GM19193 (cell line): ENCODE data around the gene JMJD7.

Experiments
- POLR2A ChIP-seq: IDR thresholded peaks from 4 replicates; pipeline ENCODE4 v1.6.1; 2011; ENCODE audit not compliant: insufficient read depth, insufficient read length; ENCODE audit errors: extremely low read depth

JMJD7 gene

GRCh38 chr15:41825572-41826535 lies 2.0 kb upstream of the JMJD7 start:
- no peak for TF ChIP-seq POLR2A

DNA sequence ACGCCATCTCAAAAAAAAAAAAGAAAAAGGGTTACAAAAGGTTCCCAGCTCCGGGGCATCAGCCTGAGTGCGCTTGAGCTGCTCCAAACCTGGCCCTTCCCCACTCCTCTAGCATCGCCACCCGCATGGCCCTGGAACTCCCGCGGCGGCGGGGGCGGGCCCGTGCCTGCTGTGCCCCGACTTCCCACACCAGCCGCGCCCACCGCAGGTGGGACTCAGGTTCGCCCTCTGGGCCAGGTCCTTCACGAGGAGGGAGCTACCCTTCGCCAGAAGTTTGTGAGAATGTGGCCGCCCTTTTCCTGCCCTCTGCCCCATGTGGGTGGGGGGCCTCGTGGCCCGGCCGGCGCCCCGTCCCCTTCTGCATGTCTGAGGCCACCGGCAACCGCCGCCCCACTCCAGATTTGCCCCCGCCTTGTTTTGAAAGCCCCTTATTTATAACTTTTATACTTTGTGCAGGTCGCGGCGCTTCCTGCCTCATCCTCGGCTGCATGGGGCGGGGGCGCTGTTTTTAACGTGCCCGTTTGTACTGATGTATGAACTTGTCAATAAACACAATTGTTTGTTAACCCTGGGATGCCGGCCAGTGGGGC lies 507 bp upstream of the JMJD7 start:
- no peak for TF ChIP-seq POLR2A

DNA sequence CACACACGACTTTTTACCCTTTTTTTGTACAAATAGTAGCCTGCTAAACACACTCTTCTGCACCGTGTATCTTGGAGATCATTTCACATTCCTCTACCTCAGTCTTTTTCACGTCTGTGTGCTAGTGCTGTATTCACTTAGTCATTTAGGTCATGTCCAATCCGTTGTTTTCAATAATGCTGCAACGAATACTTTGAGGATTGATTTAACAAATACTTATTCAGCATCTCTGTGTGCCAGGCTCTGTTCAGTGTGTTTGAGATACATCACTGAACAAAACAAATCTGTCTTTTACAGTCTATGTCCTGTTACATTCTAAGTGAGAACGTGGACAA lies 882 bp downstream of the JMJD7 start:
- no peak for TF ChIP-seq POLR2A

GRCh38 chr15:41829959-41830646 lies 2.2 kb downstream of the JMJD7 start:
- TF ChIP-seq POLR2A = no peak

- no peak for TF ChIP-seq POLR2A
Measured at GRCh38 chr15:41832208-41832607, 4.3 kb downstream of the JMJD7 start.

DNA sequence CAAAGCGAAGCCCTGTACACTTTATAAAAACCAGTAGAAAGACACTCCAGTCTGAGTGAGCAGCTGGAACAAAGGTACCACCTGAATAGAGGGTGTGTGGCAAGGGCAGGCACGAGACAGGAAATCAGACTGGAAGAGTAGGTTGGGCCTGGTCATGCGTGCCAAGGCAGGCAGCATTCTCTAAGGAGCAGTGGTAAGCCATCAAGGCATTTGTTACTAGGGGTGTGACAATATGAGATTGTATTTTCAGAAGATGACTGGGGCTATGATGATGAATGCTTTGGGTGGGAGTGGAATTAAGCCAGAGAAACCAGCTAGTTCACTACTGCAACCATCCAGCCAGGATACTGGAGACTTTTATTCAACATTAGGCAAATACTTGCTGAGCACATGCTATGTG lies 5.0 kb downstream of the JMJD7 start:
- no peak for TF ChIP-seq POLR2A

- TF ChIP-seq POLR2A = no peak
Measured at GRCh38 chr15:41834096-41834495, 6.2 kb downstream of the JMJD7 start.

- TF ChIP-seq POLR2A = no peak
Measured at GRCh38 chr15:41836073-41836472, 8.2 kb downstream of the JMJD7 start.

GRCh38 chr15:41836713-41837454 lies 9.0 kb downstream of the JMJD7 start:
- no peak for TF ChIP-seq POLR2A

DNA sequence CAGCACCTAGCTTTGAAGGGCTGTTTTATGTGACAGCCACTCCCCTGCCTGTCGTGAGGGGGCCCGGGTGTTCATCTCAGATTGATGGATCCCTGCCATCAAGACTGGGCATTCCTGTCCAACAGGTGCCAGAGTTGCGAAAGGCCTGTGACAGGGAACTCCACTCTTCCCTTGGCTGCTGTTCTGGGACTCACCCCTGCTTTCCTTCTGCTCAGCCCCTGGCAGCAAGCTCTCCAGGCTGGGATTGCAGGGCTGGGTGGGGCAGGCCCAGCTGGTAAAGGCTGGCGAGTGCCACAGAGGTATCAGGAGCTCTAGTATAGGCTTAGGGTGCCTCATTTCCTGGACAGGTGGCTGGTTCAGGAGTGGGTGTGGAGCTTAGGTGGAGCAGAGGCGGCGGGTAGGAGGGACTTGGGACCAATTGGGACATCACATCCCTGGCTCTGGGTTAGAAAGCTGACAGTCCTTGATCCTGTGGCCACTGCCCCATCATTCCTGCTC lies 10.6 kb downstream of the JMJD7 start, which contains the start of gene PLA2G4B:
TSS of gene PLA2G4B (plus strand) at position 448 of the 498 bp plus-strand sequence. CDS start 67 bp downstream, outside the sequence.
- no peak for TF ChIP-seq POLR2A

DNA sequence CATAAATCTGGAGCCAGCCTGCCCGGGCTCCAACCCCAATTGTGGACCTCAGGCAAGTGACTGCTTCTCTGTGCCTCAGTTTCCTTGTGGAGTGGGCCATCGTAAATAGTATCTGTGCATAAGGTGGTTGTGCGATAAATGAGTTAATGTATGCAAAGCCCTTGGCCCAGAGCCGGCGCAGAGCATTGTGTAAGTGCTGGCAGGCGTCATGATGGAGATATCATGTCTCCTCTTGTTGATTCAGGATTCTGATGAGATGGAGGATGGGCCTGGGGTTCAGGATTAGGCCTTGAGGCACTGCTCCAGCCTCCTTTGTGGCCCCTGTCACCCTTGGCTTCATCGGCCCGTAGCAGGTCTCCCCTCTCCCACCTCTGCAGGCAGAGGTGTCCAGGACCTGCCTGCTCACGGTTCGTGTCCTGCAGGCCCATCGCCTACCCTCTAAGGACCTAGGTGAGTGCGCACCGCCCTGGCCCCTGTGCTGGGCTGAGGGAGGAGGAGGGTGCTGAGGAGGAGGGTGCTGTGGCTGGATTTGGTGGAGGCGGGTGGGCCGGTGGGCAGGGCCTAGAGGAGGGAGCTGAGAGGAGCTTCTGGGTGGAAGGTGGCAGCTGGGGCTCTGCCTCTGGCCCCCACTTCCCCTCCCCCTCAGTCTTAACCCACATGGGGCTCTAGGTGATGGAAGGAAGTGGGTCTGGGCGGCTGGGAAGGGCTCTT lies 12.0 kb downstream of the JMJD7 start:
- no peak for TF ChIP-seq POLR2A

DNA sequence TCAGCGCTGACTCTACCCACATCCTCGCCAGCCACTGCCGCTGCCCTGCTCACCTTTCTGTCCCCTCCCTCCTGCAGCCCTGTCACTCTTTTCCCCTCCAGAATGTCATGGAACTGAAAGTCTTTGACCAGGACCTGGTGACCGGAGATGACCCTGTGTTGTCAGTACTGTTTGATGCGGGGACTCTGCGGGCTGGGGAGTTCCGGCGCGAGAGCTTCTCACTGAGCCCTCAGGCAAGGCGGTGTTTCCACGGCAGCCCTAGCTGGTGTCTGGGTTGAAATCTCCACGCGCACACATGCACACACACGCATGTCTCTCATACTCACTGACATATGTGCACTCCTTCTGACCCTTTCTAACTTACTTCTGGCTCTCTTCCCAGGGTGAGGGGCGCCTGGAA lies 12.8 kb downstream of the JMJD7 start:
- no peak for TF ChIP-seq POLR2A

DNA sequence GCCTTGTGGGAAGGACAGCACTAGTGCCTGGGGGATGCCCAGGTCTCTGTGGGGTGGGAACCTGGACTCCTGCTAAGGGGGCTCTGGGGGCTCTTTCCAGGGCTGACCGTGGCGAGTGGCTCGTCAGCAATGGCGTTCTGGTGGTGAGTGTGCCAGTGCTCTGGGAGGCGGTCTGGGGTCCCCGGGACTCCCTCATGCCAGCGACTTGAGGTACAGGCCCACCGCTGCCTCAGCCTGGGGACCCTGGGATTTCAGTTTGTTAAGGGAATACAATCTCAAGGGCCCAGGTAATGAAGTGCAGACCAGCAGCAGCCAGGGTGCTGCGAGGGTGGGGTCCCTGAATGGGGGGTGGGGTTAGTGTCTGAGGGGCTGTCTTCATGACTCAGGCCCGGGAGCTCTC lies 13.2 kb downstream of the JMJD7 start:
- TF ChIP-seq POLR2A = no peak

DNA sequence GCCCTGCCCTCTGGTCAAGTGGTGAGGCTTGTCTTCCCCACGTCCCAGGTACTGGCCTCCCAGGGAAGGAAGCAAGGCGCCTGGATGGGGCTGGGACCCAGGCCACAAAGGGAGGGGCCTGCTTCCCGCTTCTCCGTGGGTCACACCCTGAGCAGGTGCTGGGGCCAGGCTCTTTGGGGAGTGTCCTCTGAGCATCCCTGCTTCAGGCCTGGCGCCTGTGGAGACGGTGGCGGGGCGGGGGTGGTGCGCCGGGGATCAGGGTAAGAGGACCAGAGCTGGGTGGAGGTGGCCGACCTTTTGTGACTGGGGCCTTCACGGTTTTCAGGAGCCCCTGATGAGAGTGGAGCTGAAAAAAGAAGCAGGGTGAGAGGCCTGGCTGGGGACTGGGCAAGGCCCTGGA lies 14.3 kb downstream of the JMJD7 start:
- TF ChIP-seq POLR2A = no peak
